Activated CD4-positive, alpha-beta T cell treated with anti-CD3 and anti-CD28 coated beads, Interleukin-2, amount 10 ng/mL, durations not matched to agents 7 days and 5 days (primary cell): ENCODE results near the gene CSF3R. TPM values are rescaled to one million over a fixed set of nuclear protein-coding genes. Genes with fewer than 3 reads are reported as not detected.

Experiments used
- CTCF ChIA-PET: fragments of 350-600 bp; sonication (Branson Sonifier 250); formaldehyde crosslinking; loops from one replicate; lab custom pipeline; 2021; ENCODE audit warnings: antibody characterized with exemption; lab: Charles Lee
- POLR2A ChIA-PET: fragments of 350-600 bp; sonication (Branson Sonifier 250); formaldehyde crosslinking; loops from one replicate; lab custom pipeline; 2021; ENCODE audit warnings: antibody characterized with exemption; lab: Charles Lee
- DNase-seq: peaks from one replicate; pipeline ENCODE4 v3.0.0-alpha.2; 2020
- H3K27ac Mint-ChIP-seq: one replicate; pipeline ENCODE4 v1.8.0; 2021; ENCODE audit warnings: mild to moderate bottlenecking, moderate library complexity, mixed read lengths
- H3K27me3 Mint-ChIP-seq: one replicate; pipeline ENCODE4 v1.8.0; 2021; ENCODE audit warnings: mixed read lengths
- H3K36me3 Mint-ChIP-seq: one replicate; pipeline ENCODE4 v1.8.0; 2021; ENCODE audit warnings: low read depth, mixed read lengths
- H3K4me1 Mint-ChIP-seq: one replicate; pipeline ENCODE4 v1.8.0; 2021; ENCODE audit warnings: mixed read lengths
- H3K4me3 Mint-ChIP-seq: one replicate; pipeline ENCODE4 v1.8.0; 2021; ENCODE audit warnings: mild to moderate bottlenecking, moderate library complexity, mixed read lengths
- H3K9me3 Mint-ChIP-seq: one replicate; pipeline ENCODE4 v1.8.0; 2021; ENCODE audit warnings: mixed read lengths
- total RNA-seq, 2 experiments: library from RNA; stranded (reverse); gene quantifications; one replicate each; pipeline ENCODE4 v1.2.3, GENCODE V29; 2021

CSF3R gene
- total RNA-seq, 2 experiments from 2014 or later: 0.29 to 0.32 TPM

DNA sequence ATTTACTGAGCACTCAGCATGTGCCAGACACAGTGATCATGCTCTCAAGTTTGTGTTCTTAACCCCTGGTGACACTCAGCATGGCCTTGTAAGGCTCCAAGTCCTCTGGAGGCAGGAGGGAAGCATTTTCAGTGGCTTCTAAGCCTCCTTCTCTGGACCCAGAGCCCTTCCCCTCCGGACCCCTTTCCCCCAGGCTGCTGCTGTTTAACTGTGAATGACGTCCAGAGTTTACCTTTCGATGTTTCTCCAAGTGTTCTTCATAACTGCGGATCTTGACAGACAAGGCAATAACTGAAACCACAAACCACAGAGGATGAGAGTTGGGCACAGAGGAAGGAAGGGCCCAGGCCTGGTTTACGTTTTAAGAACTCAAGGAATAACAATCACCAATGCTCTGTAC, 25.0 kb downstream of the CSF3R start:
- no peaks in the 10 kb centered on the region for H3K9me3 Mint-ChIP-seq
- DNase-seq: peak; percentile 52
- peak overlapping the region; percentile 66 for H3K4me3 Mint-ChIP-seq
- H3K27me3 Mint-ChIP-seq: no peaks in the 10 kb centered on the region
- H3K4me1 Mint-ChIP-seq: peaks cover 63% of the 10 kb centered on the region
- peaks cover 69% of the 10 kb centered on the region for H3K36me3 Mint-ChIP-seq
- ChIA-PET POLR2A (no interaction called here), CTCF (interaction anchor here (1.4 kb wide), 1 partner anchor 308 kb away, joined by 4 read pairs; the partner anchor contains the start of gene TRAPPC3)
- peak overlapping the region; percentile 88 for H3K27ac Mint-ChIP-seq

DNA sequence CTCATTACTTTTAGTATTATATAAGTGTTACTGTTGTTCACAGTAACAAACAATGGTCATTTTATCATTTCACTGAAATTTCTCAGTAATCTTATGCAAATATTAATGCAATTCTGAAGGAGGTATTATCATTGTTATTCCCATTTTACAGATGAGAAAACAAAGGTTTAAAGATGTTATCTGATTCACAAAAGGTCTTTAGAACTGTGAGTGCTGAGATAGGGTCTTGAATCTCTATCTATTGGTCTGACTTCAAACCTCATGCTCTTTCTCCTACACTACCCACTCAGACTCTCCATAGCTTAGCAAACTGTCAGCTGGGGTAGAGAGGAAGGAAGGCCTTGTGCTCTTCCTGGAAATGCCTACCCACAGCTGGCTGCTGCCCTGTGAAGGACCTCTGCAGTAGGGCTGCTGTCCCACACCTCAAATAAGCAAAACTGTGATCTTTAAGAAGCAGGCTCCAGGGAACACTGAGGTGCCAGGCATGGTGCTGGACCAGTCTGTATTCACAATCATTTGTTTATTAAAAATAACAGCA, 26.3 kb downstream of the CSF3R start:
- ChIA-PET POLR2A (no interaction called here), CTCF (no interaction called here)
- DNase-seq: no peak
- Mint-ChIP-seq H3K4me1 (peaks cover 59% of the 10 kb centered on the region), H3K9me3 (no peaks in the 10 kb centered on the region), H3K4me3 (no peak overlapping the region), H3K36me3 (peaks cover 62% of the 10 kb centered on the region), H3K27ac (peak overlapping the region; percentile 65), H3K27me3 (no peaks in the 10 kb centered on the region)

GRCh38 chr1:36455386-36455785, 27.3 kb downstream of the CSF3R start:
- CTCF ChIA-PET: no interaction called here
- no peaks in the 10 kb centered on the region for H3K27me3 Mint-ChIP-seq
- no peaks in the 10 kb centered on the region for H3K9me3 Mint-ChIP-seq
- H3K27ac Mint-ChIP-seq: no peak overlapping the region
- DNase-seq: no peak
- H3K36me3 Mint-ChIP-seq: peaks cover 52% of the 10 kb centered on the region
- POLR2A ChIA-PET: no interaction called here
- H3K4me1 Mint-ChIP-seq: peaks cover 54% of the 10 kb centered on the region
- no peak overlapping the region for H3K4me3 Mint-ChIP-seq

DNA sequence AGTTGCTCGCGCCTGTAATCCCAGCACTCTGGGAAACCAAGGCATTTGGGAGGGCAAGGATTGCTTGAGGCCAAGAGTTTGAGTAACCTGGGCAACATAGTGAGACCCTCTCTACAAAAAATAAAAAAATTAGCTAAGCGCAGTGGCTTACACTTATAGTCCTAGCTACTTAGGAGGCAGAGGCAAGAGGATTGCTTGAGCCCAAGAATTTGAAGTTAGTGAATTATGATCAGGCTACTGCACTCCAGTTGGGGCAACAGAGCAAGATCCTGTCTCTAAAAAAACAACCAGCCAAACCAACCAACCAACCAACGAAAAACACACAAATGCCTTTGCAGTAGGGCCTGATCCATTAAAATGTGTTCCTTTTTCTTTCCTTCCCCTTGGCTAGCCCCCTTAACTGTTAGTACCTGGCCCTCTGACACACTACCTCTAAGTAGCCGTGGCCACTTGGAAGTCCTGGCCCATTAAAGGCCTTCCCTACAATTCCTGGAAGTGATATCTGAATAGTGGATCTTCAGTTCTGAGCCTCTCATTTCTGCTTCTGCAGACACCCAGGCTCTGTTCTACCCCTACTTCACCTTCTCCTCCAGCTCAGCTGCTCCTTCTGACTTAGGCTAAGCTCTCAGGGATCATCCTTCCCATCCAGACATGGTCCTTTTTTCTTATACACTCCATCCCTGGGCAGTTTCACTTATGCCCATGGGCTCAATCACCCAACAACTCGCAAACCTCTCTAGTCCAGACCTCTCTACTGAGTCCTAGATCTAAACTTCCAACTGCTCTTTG, 28.9 kb downstream of the CSF3R start:
- DNase-seq: no peak
- no peak overlapping the region for H3K4me3 Mint-ChIP-seq
- peaks cover 37% of the 10 kb centered on the region for H3K36me3 Mint-ChIP-seq
- H3K9me3 Mint-ChIP-seq: no peaks in the 10 kb centered on the region
- H3K27me3 Mint-ChIP-seq: no peaks in the 10 kb centered on the region
- ChIA-PET CTCF (interaction anchor here (1.2 kb wide), 1 partner anchor 10 kb away, joined by 5 read pairs; the partner anchor contains the start of gene MRPS15), POLR2A (no interaction called here)
- H3K4me1 Mint-ChIP-seq: peaks cover 57% of the 10 kb centered on the region
- H3K27ac Mint-ChIP-seq: peak overlapping the region; percentile 25

GRCh38 chr1:36453051-36453450, 29.7 kb downstream of the CSF3R start:
- peaks cover 53% of the 10 kb centered on the region for H3K4me1 Mint-ChIP-seq
- H3K36me3 Mint-ChIP-seq: peaks cover 30% of the 10 kb centered on the region
- ChIA-PET CTCF (interaction anchor here (1.2 kb wide), 1 partner anchor 11 kb away, joined by 5 read pairs; the partner anchor contains the start of gene MRPS15), POLR2A (no interaction called here)
- no peaks in the 10 kb centered on the region for H3K9me3 Mint-ChIP-seq
- no peak overlapping the region for H3K27ac Mint-ChIP-seq
- no peaks in the 10 kb centered on the region for H3K27me3 Mint-ChIP-seq
- DNase-seq: no peak
- H3K4me3 Mint-ChIP-seq: no peak overlapping the region

GRCh38 chr1:36450919-36451305, 31.8 kb downstream of the CSF3R start:
- H3K4me1 Mint-ChIP-seq: peaks cover 37% of the 10 kb centered on the region
- ChIA-PET POLR2A (interaction anchor here (0.9 kb wide), 1 partner anchor 13 kb away, joined by 4 read pairs; the partner anchor contains the start of gene MRPS15), CTCF (interaction anchor here (0.6 to 1.8 kb wide), 5 partner anchors 13 to 302 kb away, joined by 3 to 6 read pairs (median 3); partner anchors contain the start of genes MRPS15 and TRAPPC3)
- H3K27me3 Mint-ChIP-seq: no peaks in the 10 kb centered on the region
- peak overlapping the region; percentile 86 for H3K4me3 Mint-ChIP-seq
- peak overlapping the region; percentile 95 for H3K27ac Mint-ChIP-seq
- no peaks in the 10 kb centered on the region for H3K9me3 Mint-ChIP-seq
- no peak for DNase-seq
- H3K36me3 Mint-ChIP-seq: peaks cover 16% of the 10 kb centered on the region

GRCh38 chr1:36450270-36450918, 32.3 kb downstream of the CSF3R start, which contains the start of gene OSCP1:
Gene OSCP1, minus strand, starts transcription at chr1:36450451. Its CDS starts 82 bp downstream, at chr1:36450369.
- H3K27me3 Mint-ChIP-seq: no peaks in the 10 kb centered on the region
- H3K4me3 Mint-ChIP-seq: peak within 1 kb of the TSS; percentile 86
- ChIA-PET POLR2A (interaction anchor here (0.9 kb wide), 1 partner anchor 14 kb away, joined by 4 read pairs; the partner anchor contains the start of gene MRPS15), CTCF (interaction anchor here (0.6 to 1.8 kb wide), 5 partner anchors 14 to 301 kb away, joined by 3 to 6 read pairs (median 3); partner anchors contain the start of genes MRPS15 and TRAPPC3)
- DNase-seq: peak; percentile 90
- peaks cover 12% of the 10 kb centered on the region for H3K36me3 Mint-ChIP-seq
- H3K27ac Mint-ChIP-seq: peak within 1 kb of the TSS; percentile 95
- no peaks in the 10 kb centered on the region for H3K9me3 Mint-ChIP-seq
- H3K4me1 Mint-ChIP-seq: peaks cover 34% of the 10 kb centered on the region

DNA sequence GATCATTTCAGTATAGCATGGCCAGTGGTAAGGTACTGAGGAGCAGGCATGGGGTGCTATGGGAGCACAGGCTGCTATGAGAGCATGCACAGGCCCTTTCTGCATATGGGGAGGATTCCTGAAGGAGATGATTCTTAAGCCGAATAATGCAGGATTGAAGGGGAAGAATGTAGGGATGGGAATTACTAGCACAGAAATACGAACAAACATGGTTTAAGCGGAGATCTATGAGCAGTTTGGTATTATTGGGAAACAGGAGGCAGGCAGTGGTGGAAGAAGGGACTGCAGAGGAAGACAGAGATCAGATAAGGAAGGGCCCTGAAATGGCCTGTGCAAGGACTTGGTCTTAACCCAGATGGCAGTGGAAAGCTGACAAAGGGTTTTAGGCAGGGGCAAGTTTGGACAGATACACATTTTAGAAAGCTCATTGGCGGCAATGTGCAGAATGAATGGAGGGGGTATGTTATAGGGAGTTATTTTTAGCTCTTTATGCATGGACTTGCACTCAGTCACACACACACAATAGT, 34.1 kb downstream of the CSF3R start:
- peaks cover 32% of the 10 kb centered on the region for H3K4me1 Mint-ChIP-seq
- H3K27me3 Mint-ChIP-seq: no peaks in the 10 kb centered on the region
- ChIA-PET CTCF (interaction anchor here (1.0 kb wide), 1 partner anchor 681 kb away, joined by 3 read pairs; no protein-coding TSS in a partner anchor), POLR2A (no interaction called here)
- H3K27ac Mint-ChIP-seq: no peak overlapping the region
- peak overlapping the region; percentile 31 for H3K4me3 Mint-ChIP-seq
- no peak for DNase-seq
- no peaks in the 10 kb centered on the region for H3K36me3 Mint-ChIP-seq
- no peaks in the 10 kb centered on the region for H3K9me3 Mint-ChIP-seq

DNA sequence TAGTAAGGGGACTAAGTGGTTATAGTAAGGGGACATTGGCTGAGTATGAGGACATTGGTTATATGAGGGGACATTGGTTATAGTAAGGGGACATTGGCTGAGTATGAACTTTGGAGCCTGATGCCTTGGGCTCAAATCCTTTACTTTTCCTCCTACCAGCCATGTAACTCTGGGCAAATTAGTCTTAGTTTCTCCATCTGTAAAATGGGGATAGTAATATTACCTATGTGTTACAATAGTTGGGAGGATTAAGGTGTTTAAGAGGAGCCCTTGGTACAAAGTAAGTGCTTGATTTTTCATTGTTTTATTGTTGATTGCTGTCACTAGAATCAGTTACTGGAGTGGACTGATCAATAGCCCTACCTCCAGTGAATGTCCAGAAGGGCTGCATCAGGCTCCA, 35.3 kb downstream of the CSF3R start:
- CTCF ChIA-PET: no interaction called here
- no peaks in the 10 kb centered on the region for H3K36me3 Mint-ChIP-seq

GRCh38 chr1:36446746-36447145, 36.0 kb downstream of the CSF3R start:
- POLR2A ChIA-PET: no interaction called here
- H3K36me3 Mint-ChIP-seq: no peaks in the 10 kb centered on the region
- no peak overlapping the region for H3K4me3 Mint-ChIP-seq
- no peak overlapping the region for H3K27ac Mint-ChIP-seq
- no peaks in the 10 kb centered on the region for H3K9me3 Mint-ChIP-seq
- DNase-seq: no peak
- CTCF ChIA-PET: interaction anchor here (0.6 kb wide), 1 partner anchor 503 kb away, joined by 4 read pairs; no protein-coding TSS in a partner anchor
- H3K4me1 Mint-ChIP-seq: peaks cover 28% of the 10 kb centered on the region
- no peaks in the 10 kb centered on the region for H3K27me3 Mint-ChIP-seq

More for the DNA sequence above, 35.3 kb downstream of the CSF3R start:
- H3K4me1 Mint-ChIP-seq: peaks cover 31% of the 10 kb centered on the region
- POLR2A ChIA-PET: no interaction called here
- no peaks in the 10 kb centered on the region for H3K27me3 Mint-ChIP-seq
- H3K9me3 Mint-ChIP-seq: no peaks in the 10 kb centered on the region
- no peak for DNase-seq
- no peak overlapping the region for H3K4me3 Mint-ChIP-seq
- H3K27ac Mint-ChIP-seq: no peak overlapping the region

DNA sequence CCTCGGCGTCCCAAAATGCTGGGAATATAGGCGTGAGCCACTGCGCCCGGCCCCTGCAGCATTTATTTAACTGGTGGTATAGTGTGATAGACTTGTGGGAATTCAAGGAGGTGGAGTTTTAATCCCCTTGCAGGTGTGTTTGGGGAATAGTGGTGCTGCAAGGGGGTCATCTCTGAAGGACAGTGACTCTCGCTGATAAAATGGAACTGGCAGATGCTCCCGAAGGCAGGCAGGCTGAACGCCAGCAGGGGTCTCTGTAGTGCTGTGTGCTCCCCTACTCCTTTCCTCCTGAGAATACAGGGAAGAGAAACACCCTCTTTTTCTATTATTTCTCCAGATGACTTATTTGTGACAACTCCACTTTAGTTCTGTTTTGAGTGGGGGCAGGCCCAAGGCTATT, 36.4 kb downstream of the CSF3R start:
- H3K27me3 Mint-ChIP-seq: no peaks in the 10 kb centered on the region
- no peaks in the 10 kb centered on the region for H3K36me3 Mint-ChIP-seq
- no peak overlapping the region for H3K4me3 Mint-ChIP-seq
- no peaks in the 10 kb centered on the region for H3K9me3 Mint-ChIP-seq
- peak; percentile 34 for DNase-seq
- POLR2A ChIA-PET: no interaction called here
- CTCF ChIA-PET: interaction anchor here (0.6 kb wide), 1 partner anchor 502 kb away, joined by 4 read pairs; no protein-coding TSS in a partner anchor
- peaks cover 24% of the 10 kb centered on the region for H3K4me1 Mint-ChIP-seq
- no peak overlapping the region for H3K27ac Mint-ChIP-seq

GRCh38 chr1:36443297-36443696, 39.4 kb downstream of the CSF3R start:
- Mint-ChIP-seq H3K4me1 (peaks cover 3% of the 10 kb centered on the region), H3K36me3 (no peaks in the 10 kb centered on the region), H3K4me3 (no peak overlapping the region), H3K9me3 (no peaks in the 10 kb centered on the region), H3K27me3 (no peaks in the 10 kb centered on the region), H3K27ac (no peak overlapping the region)
- ChIA-PET CTCF (no interaction called here), POLR2A (no interaction called here)
- DNase-seq: no peak
